Measurements from ENCODE around the gene WWOX.

Gene WWOX

GRCh38 chr16:78715106-78715505 is 615.7 kb downstream of the WWOX start:
- Histone ChIP-seq H3K9me3 (replicated peaks; ENCODE audit: insufficient read depth, low read length) (no peaks in the 10 kb centered on the region), H3K27ac (ENCODE audit: low read length) (no peak overlapping the region), H3K27me3 (replicated peaks; ENCODE audit: insufficient read depth, low read length) (no peaks in the 10 kb centered on the region), H3K9ac (ENCODE audit: low read length) (no peak overlapping the region), H3K9me2 (replicated peaks; ENCODE audit: insufficient read depth, low read length) (no peaks in the 10 kb centered on the region), H3K4me1 (ENCODE audit: low read length) (no peaks in the 10 kb centered on the region), H3K4me3 (ENCODE audit: low read length) (no peak overlapping the region), H3K36me3 (replicated peaks; ENCODE audit: insufficient read depth, low read length) (no peaks in the 10 kb centered on the region), H4K20me1 (ENCODE audit: insufficient read depth, low read length) (peaks cover 76% of the 10 kb centered on the region), H3K79me2 (ENCODE audit: low read length) (peaks cover 96% of the 10 kb centered on the region), H3K4me2 (ENCODE audit: low read depth, low read length) (no peak overlapping the region), H2AFZ (ENCODE audit: low read length) (no peak overlapping the region), H3F3A (ENCODE audit: insufficient read depth, low read length) (peaks cover 89% of the 10 kb centered on the region)
- TF ChIP-seq CTCF (IDR thresholded peaks at IDR 0.05; ENCODE audit: low read length): no peak
- TF ChIP-seq EZH2 (optimal IDR thresholded peaks at IDR 0.05; ENCODE audit: low read depth, low read length): no peak
- TF ChIP-seq EZH2phosphoT487 (IDR thresholded peaks at IDR 0.05; ENCODE audit: low read length): no peak
- no peak for DNase-seq

- H3K27me3 ChIP-seq (replicated peaks; ENCODE audit: insufficient read depth, low read length): no peaks in the 10 kb centered on the region
- H3K9ac ChIP-seq (ENCODE audit: low read length): no peak overlapping the region
- peaks cover 90% of the 10 kb centered on the region for H3F3A ChIP-seq (ENCODE audit: insufficient read depth, low read length)
- peaks cover 99% of the 10 kb centered on the region for H3K79me2 ChIP-seq (ENCODE audit: low read length)
- no peaks in the 10 kb centered on the region for H3K9me2 ChIP-seq (replicated peaks; ENCODE audit: insufficient read depth, low read length)
- H3K4me2 ChIP-seq (ENCODE audit: low read depth, low read length): no peak overlapping the region
- no peak for DNase-seq
- no peak overlapping the region for H3K4me3 ChIP-seq (ENCODE audit: low read length)
- H4K20me1 ChIP-seq (ENCODE audit: insufficient read depth, low read length): peaks cover 78% of the 10 kb centered on the region
- H3K4me1 ChIP-seq (ENCODE audit: low read length): no peaks in the 10 kb centered on the region
- H3K27ac ChIP-seq (ENCODE audit: low read length): no peak overlapping the region; the same call in 1 of the 2 replicates
- TF ChIP-seq EZH2 (optimal IDR thresholded peaks at IDR 0.05; ENCODE audit: low read depth, low read length) (no peak), EZH2phosphoT487 (IDR thresholded peaks at IDR 0.05; ENCODE audit: low read length) (no peak), CTCF (IDR thresholded peaks at IDR 0.05; ENCODE audit: low read length) (no peak)
- no peaks in the 10 kb centered on the region for H3K36me3 ChIP-seq (replicated peaks; ENCODE audit: insufficient read depth, low read length)
- no peaks in the 10 kb centered on the region for H3K9me3 ChIP-seq (replicated peaks; ENCODE audit: insufficient read depth, low read length)
- no peak overlapping the region for H2AFZ ChIP-seq (ENCODE audit: low read length)
Observed at GRCh38 chr16:78715673-78716072, 616.2 kb downstream of the WWOX start.

GRCh38 chr16:78718141-78718540 is 618.7 kb downstream of the WWOX start:
- no peak overlapping the region for H3K4me3 ChIP-seq (ENCODE audit: low read length)
- H3K4me2 ChIP-seq (ENCODE audit: low read depth, low read length): no peak overlapping the region
- H3K27ac ChIP-seq (ENCODE audit: low read length): no peak overlapping the region
- peaks cover 86% of the 10 kb centered on the region for H4K20me1 ChIP-seq (ENCODE audit: insufficient read depth, low read length)
- peaks cover 86% of the 10 kb centered on the region for H3F3A ChIP-seq (ENCODE audit: insufficient read depth, low read length)
- H3K9me2 ChIP-seq (replicated peaks; ENCODE audit: insufficient read depth, low read length): no peaks in the 10 kb centered on the region
- no peaks in the 10 kb centered on the region for H3K27me3 ChIP-seq (replicated peaks; ENCODE audit: insufficient read depth, low read length)
- no peaks in the 10 kb centered on the region for H3K36me3 ChIP-seq (replicated peaks; ENCODE audit: insufficient read depth, low read length)
- H3K79me2 ChIP-seq (ENCODE audit: low read length): peaks cover 99% of the 10 kb centered on the region
- no peaks in the 10 kb centered on the region for H3K9me3 ChIP-seq (replicated peaks; ENCODE audit: insufficient read depth, low read length)
- no peak overlapping the region for H3K9ac ChIP-seq (ENCODE audit: low read length)
- TF ChIP-seq EZH2 (optimal IDR thresholded peaks at IDR 0.05; ENCODE audit: low read depth, low read length) (no peak), EZH2phosphoT487 (IDR thresholded peaks at IDR 0.05; ENCODE audit: low read length) (no peak), CTCF (IDR thresholded peaks at IDR 0.05; ENCODE audit: low read length) (no peak)
- no peak for DNase-seq
- no peaks in the 10 kb centered on the region for H3K4me1 ChIP-seq (ENCODE audit: low read length)
- no peak overlapping the region for H2AFZ ChIP-seq (ENCODE audit: low read length)

All from MM.1S (cell line).